Kidney capillary endothelial cell (primary cell): ENCODE data around the gene TBCD.
"Not testable (repeated sequence)": the region's sequence is repeated elsewhere in the genome, so short reads cannot be mapped to it uniquely, and the experiment has no call there.

Experiments
- DNase-seq: peaks from one replicate; pipeline ENCODE4 v3.0.0-alpha.2; 2018; ENCODE audit warnings: low spot score

Gene TBCD

DNA sequence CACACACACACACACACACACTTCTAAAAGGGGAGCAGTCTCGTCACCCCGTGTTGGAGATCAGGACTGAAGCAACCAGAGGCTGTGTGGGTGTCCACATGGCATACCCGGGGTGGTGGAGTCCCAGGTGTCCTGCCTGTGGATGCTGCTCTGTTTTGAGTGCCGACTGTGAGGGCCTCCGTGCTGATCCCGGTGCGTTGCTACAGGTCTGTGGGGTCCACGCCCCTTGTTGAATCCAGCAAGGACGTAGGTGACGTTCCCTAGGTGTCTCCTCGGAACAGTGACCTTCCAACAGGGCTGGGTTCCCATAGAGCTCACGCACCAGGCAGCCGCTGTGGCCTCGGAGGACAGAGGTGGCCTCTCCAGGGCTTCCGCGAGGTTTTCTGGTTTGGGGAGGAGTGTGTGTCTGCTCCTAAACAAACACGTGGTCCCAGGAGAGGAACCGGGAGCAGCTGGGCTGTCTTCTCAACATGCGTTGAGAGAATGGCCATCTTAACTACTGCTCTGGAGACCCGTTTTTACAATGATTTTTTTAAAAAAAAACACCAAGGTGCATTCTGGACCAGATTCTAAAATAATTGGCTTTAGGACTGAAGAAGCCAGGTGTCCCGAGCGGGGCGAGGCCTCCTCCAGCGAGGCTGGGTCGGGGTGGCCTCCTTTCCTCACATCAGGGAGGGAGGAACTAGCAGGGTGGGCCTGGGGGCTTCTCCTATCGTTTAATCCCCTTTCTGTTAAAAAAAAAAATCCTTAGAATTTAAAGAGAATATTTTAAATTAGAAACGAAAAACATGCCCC, 188.6 kb downstream of the TBCD start:
- DNase-seq: no peak

DNA sequence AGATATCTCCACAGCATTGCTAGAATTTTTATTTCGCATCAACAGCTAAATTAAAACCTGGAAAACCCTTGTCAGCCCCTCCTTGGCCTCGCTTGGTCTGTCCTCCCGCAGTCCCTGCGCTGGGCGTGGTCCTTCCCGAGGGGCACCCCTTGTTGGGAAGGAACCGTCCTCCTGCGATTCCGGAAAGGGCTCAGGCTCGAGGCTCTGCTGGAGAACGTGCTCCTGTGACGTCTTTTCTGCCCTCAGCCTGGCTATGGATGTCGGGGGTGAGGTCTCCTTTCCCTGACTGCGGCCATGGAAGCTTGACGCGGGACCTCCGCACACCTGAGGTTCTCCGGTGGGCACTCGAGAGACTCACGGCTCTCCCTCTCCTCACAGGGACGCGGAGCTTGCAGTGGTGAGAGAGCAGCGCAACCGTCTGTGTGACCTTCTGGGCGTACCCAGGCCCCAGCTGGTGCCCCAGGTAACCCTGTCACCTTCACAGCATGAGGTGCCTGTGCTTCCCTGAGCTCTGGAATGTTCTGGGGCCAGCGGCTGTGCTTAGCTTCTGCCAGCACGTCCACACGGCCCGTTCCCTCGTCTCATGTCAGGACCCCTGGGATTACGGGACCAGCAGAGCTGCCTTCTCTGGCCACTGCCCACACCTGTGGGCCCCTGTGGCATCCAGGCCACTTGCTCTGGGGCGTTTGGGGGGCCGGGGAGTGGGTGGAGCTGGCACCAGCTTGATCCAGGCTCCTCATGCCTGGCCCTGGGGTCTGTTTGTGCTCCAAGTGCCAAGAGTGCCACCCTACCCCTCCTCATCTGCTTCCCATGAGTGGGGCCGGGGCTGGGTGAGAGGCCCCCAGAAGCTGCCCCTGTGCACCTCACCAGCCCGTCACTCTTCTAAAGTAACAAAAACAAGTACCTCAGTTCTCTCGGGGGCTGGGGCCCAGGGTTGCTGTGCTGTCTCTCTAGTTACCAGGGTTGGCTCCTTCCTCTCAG, 189.4 kb downstream of the TBCD start:
- DNase-seq: no peak

DNA sequence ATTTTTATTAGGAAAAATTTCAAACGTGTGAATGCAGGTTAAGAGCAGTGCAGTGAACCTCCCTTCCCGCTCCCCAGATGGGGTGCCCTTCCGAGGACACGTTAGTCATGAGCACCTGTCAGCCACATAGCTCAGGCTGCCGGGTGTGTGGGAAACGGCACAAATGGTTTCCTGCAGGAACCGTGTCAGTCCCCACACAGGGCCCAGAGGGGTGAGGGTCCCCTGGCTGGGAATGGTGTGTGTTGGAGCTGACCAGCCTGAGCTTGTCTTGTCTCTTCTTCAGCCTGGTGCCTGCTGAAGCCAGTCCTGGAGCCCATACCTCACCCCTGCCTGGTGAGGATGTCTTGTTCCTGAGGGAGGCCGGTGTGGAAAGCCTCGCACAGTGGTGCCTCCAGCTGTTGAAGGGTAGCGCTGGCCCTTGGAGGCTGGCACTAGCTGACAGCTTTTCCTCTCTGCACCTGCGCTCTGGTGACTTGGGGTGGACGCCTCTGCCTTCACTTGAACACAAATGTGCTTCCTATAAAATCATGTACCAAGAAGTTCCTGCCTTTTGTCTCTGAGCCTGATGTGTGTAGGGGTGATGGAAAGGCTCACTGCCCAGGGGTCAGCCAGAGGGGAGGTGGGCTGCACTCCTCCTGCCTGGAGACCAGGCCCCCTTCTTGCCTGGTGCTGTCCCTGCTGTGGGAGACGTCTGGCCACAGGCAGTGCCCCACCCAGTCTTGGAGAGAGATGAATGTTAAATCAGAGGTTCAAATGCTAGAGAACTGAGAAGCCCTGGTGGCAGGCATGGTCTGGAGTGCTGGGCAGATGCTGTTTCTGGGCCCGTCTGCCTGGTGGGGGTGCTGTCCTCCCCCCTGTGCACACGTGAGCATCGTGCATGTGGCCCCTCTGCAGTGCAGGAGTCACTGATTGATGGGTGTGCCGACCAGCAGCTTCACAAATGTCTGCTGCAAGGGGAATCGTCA, 190.6 kb downstream of the TBCD start:
- no peak for DNase-seq

DNA sequence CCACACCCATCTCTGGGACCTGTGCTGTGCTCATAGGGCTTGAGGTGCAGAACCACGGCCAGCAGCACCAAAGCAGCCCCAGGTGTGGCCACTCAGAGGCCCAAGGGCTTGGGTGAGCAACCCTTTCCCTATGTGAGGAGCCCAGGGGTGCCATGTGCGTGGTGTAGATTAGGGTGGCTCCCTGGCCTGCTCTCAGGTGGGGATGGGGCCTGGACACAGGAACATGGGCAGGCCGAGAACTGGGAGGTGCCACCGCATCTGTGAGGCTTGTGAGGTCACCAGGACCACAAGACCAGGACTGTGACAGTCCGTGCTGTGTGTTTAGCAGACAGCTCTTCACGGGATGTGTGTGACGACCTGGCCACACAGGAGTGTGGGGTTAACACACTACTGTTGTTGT, 191.5 kb downstream of the TBCD start:
- DNase-seq: no peak

DNA sequence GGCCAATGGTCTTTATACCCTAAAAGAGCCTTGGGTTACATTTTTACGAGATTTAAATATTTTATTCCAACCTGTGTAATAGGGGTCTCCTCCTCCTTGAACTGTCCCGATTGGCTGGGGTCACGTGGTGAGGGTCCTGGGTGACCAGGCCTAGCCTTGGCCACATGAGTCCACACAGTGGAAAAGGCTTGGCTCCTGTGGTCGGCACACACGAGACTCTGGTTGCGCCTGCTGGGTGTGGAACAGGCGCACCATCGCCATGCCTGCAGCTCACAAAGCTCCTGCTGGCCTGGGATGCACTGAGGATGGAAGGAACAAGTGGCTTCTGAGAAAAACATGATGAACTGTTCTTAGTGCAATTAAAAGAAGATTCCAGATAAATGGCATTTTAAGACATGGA, 191.9 kb downstream of the TBCD start:
- no peak for DNase-seq

DNA sequence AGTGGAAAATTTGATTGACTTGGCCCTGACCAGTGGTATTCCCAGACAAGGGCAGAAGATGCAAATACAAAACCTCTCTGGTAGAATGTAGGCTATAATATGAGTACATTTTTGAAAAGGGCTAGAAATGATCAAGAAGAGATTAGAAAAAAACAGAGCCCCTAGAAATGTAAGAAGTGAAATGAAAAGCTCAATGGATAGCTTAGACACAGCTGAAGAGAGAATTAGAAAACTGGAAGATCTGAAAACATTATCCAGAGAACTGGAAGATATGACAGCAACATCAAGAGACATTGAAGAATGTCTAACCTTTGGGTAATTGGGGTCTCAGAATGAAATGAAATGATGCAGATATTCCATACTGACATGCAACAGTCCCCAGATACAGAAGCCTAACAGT, 193.1 kb downstream of the TBCD start:
- DNase-seq: no peak

DNA sequence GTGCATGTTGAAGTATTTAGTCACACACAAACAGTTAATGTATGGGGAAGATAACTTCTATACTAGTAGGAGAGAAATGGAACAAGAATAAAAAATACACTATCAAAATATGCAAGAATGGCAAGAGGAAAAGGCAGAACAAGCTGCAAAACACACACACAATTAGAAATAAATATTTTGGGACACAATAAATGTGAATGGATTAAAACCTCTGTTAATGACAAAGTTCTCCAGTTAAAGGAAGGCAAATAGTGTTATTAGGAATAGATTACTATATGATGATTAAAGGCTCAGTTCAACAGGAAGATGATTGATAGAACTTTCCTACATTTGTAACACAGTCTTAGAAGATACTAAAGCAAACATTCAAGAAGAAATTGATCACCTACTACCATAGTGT, 194.2 kb downstream of the TBCD start:
- DNase-seq: no peak

DNA sequence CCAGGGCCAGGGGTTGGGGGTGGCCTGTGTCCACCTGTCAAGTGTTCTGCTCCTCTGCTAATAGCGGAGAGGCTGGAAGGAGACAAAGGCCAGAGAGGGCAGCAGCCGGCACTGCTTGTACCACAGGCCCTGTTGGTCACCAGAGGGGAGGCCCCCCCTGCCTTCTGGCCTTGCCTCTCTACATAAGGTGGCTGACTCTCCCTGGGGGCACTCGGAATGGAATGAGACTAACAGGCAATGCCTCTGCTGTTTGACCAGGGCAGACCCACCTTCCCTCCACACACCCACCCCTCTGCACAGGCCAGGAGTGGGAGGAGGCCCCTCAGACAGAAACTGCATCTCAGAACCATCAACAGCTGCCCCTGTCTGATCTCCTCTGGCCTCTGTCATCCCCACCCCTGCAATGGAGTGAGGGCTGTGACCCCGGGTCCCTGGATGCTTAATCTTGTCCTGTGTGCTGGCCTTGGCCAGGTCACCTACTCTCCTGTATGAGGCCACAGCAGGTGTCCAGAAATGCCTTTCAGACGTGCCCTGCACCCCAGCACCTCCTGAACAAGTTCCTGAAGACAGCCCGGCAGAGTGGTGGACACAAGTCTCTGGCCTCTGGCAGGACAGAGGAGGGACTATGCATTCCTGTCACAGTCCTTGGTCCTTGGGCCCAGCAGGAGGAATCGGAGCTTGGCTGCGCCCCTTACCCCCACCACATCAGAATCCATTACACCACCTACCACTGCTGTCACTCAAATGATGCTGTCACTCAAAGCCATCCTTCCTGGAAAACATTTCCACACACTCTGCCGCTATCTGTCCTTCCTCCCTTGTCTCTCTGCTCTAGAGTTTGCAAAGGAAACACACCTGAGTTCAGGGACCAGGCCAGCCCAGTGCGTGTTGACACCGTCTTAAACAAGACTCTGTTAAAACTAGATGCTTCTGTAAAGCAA, 195.5 kb downstream of the TBCD start:
- no peak for DNase-seq

DNA sequence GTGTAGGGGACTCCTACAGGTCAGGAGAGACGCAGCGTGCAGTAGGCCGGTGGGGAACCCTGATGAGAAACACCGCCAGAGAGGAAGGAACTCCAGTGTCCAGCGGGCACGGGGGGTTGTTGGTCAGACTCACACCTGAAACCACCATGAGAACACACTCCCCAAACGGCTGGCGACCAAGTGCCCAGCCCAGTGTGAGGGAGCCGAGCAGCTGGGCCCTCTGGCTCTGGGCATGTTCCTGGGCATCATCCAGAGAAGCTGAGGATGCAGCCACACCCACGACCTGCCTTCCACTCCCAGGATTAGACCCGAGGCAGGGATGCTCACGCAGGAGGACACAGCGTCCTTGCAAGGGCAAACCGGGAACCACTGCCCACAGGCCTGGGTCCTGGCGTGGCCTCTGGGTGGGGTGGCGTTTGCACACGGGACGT, 196.2 kb downstream of the TBCD start:
- no peak for DNase-seq

DNA sequence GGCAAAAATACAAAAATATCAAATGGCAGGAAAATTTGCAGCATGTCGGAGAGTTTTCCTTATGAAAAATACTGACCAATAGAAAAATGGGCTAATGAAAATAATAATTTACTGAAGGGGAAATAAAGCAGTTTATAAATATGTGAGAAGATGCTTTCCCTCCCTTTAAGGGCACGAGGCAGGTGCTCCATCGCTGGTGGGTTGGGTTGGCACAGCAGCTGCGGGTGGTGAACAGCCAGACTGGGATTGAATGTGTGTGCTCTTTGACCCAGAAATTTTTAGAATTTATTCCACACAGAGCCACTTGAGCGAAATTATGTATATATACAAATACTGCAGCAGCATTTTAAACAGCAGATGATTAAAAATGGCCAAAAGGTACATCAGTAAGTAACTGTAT, 197.1 kb downstream of the TBCD start:
- no peak for DNase-seq

DNA sequence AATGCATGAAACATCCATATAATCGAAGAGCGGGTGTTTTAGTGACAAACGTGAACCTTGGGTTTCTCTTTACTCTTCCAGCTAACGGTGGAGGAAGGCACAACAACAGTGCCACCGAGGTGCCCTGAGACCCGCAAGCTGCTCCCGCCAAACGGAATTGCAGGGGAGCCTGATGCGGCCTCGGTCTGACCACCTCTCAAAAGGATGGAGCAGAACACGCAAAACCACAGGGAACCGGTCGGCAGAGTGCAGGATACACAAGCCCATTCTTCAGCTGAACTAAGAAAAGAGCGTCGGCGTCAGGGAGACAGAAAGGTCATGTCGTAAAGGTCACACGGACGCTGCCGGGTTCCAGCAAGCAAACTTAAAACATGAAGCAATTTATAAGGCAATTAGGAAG, 197.5 kb downstream of the TBCD start:
- no peak for DNase-seq

DNA sequence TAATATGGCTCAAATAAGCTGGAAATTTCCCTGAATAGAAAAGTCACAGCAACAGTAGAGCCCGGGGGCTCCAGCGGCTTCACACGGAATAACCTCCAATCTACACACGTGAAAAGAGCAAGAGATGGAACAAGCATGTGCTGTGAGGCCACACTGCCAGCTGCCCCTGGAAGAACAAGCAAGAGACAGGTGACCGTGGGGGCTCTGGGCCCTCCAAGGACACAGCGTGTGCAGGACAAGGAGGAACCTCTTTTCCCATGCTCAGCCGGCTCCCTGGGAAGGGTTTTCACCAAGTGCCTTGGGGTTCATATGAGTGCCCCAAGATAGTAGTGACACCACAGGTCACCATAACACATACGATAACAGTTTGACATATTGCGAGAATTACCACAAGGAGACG, 198.1 kb downstream of the TBCD start:
- no peak for DNase-seq

DNA sequence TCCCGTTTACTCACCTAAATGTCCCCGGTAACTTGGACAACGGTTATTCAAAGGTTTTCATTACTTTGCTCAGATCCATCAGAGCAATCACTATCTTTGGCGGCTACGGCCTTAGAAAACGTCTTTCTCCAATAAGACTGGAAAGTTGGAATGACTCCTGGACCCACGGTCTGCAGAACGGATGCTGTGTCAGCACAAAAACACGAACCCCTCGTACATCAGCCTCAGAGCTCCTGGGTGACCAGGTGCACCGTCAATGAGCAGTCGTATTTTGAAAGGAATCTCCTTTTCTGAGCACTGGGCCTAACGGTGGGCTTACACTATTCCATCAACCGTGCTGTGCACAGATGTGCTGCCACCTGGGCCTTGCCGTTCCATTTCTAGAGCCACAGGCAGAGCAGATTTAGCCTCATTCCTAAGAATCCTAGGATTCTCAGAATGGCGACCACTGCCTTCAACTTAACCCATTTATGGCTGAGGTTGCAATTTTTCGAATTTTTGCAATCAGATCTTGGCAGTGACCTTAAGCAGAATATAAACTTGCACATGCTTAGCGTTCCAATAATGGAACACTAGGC, 198.7 kb downstream of the TBCD start:
- DNase-seq: no peak

DNA sequence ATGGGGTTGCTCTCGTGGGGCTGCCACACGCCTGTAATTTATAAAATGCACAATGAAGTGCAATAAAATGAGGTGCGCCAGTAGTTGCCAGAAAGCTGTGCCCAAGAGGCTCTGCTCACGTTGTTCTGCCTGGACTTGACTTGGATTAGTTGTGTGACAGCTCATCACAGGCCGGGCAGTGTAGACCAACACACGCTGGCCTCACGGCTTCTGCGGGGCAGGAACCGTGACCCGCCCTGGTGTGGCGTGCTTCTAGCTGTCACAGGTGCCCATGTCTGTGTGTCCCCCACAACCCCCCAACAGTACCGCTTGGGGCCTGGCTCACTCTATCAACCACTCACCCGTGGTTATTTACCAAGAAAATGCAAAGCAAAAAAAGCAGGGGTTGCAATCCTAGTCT, 200.2 kb downstream of the TBCD start:
- DNase-seq: no peak

DNA sequence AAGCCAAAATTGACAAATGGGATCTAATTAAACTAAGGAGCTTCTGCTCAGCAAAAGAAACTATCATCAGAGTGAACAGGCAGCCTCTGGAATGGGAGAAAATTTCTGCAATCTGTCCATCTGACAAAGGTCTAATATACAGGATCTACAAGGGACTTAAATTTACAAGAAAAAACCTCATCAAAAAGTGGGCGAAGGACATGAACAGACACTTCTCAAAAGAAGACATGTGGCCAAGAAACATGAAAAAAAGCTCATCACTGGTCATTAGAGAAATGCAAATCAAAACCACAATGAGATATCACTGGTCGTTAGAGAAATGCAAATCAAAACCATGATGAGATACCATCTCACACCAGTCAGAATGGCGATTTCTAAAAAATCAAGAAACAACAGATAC, 203.2 kb downstream of the TBCD start:
- not testable (repeated sequence) for DNase-seq

DNA sequence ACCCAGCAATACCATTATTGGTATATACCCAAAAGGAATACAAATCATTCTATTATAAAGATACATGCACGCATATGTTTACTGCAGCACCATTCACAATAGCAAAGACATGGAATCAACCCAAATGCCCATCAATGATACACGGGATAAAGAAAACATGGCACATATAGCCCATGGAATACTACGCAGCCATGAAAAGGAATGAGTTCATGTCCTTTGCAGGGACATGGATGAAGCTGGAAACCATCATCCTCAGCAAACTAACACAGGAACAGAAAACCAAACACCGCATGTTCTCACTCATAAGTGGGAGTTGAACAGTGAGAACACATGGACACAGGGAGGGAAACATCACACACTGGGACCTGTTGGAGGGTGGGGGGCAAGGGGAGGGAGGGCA, 203.8 kb downstream of the TBCD start:
- not testable (repeated sequence) for DNase-seq

DNA sequence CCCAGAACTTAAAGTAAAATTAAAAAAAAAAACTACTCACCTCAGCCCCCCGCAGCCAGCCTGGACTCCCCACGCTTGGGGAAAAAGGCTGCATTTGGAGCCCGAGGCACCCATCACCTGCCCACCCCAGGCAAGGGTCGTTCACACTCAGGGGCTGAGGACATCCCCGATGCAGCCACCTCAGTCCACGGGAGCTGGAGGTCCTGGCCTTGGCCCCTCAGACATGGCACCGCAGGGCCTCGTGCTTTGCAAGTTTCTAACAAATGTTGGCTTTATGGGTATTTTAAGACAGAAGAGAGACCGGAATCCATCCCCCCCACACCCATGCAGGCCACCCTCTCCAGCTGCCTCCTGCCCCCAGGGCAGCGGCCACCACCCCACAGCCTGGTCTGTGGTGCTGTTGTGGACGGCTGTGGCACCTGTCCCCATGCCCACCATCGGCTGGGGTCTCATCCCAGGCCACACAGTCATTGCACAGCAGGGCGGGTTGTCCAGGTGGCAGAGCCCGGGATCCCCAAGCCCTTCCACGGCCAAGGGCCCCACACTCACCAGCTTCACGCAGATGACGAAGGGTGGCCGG, 204.4 kb downstream of the TBCD start:
- DNase-seq: no peak

DNA sequence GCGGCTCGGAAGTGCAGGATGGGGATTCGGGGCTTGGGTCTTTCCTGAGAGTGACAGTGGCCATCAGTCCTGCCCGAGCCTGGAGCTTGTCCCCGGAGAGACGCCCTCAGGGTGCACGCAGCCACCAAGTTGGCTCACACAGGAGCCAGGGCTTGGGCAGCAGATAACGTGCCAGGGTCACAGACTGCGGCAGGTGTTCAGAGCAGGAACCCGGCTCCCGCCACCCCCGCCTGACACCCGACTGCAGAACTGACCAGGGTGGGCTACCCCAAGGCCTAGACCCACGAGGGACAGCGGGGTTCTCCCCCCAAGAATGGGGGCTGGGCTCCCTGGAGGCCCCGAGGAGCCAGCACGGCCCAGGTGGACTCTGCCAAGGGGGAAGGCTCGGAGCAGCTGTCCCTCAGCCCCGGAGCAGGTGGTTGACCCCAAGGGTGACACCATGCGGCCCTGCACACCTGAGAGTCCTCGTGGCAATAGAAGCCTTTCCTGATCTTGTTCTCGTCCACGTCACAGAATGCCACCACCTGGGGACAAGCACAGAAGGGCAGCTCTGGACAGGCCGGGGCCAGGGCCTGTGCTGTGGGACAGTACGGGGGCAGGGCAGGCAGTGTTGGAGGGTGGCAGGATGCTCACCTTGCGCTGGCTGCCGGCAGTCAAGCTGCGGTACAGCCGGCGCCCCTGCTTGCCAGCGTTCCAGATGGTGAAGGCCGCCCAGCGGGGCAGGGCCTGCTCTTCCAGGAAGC, 205.0 kb downstream of the TBCD start:
- DNase-seq: no peak

DNA sequence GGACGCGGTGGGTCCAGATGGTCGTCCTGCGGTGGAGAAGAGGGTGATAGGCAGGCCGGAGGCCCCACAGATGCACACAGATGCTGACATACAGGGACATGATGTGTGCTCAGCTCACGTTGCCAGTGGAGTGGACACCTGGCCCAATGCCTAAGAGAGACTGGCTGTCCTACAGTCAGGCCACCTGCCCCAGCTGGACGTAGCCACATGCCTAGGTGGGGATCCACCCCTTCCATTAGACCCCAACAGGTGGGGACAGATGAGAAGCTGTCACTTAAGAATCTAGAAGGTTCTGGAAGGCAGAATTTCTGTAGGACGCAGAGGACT, 205.6 kb downstream of the TBCD start:
- DNase-seq: no peak
